Omental fat pad (tissue), 4 donors: Measurements from ENCODE around the gene KCNQ1. TPM values are rescaled to one million over a fixed set of nuclear protein-coding genes. Genes with fewer than 3 reads are reported as not detected.

Experiments used
- ATAC-seq: fragments of 150-250 bp; one replicate; pipeline ENCODE4 v1.9.1; 2016; ENCODE audit warnings: mild to moderate bottlenecking, moderate library complexity; ENCODE audit not compliant: low FRiP score
- DNase-seq: peaks from one replicate; pipeline ENCODE4 v3.0.0-alpha.2; 2019; ENCODE audit warnings: low spot score
- CTCF ChIP-seq, 3 donors: fragments of 450-650 bp; IDR thresholded peaks; one replicate each; pipeline ENCODE4 v1.5.1; 2016 to 2017; ENCODE audit warnings: antibody characterized with exemption in 3 of 3, mild to moderate bottlenecking in 3 of 3, moderate library complexity in 2 of 3
- total RNA-seq, 4 donors: library from RNA; depleted of rRNA; stranded (reverse); fragments of >200 nt; gene quantifications; one replicate each; pipeline ENCODE4 v1.1.0, GENCODE V29; 2016

Gene KCNQ1
- total RNA-seq, 4 donors from 2014 or later, result 4.5 to 5.9 (median 5.2) TPM

- ATAC-seq (no peak), DNase-seq (no peak)
- no peak for TF ChIP-seq CTCF (IDR thresholded peaks at IDR 0.05)
These were observed 356.1 kb downstream of the KCNQ1 start for GRCh38 chr11:2800655-2801531.

GRCh38 chr11:2801711-2802388, 357.0 kb downstream of the KCNQ1 start:
- DNase-seq (no peak), ATAC-seq (no peak)
- TF ChIP-seq CTCF (IDR thresholded peaks at IDR 0.05), result no peak

- TF ChIP-seq CTCF (IDR thresholded peaks at IDR 0.05), result no peak
- no peak for ATAC-seq
These were observed 357.8 kb downstream of the KCNQ1 start for GRCh38 chr11:2802389-2803185.

DNA sequence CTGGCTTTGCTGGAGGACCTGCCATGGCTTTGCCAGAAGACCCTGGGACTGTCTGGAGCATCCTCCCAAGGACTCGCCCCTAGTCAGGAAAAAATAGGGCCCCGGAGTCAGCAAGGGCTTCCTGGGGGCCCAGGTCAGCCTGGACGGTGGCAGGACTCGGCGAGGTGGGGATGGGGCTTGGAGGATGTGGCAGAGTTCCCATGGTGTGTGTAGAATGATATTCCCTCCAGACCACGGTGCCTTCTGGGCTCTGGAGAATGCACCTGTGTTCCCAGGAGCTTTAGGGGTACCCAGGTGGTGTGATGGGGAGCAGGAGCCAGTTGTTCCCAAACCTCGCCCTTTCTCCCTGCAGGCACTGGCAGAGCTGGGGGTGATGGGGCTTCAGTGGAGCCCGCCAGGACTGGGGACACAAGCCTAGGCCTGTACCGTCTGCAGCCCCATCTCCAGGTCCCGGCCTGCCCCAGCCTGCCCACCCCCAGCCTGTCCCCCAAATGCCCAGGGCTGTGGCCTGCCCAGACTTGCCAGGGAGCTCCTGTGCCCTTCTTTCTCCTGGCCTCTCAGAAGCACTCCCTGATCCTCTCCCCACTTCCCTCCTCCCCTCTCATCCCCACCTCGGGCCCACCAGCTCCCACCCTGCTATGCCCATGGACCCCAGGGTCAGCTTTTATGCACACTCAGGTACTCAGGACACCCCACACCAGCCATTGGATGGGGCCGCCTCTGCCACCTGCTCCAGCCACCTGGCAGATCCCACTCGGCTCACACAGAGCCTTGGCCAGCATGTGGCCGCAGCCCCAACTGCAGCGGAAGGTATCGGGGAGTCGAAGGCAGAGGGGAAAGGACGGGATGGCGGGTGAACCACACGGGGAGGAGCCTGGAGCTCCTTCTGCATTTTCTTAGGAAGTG, 358.6 kb downstream of the KCNQ1 start:
- no peak for DNase-seq
- TF ChIP-seq CTCF (IDR thresholded peaks at IDR 0.05), result no peak
- ATAC-seq, result no peak

More at GRCh38 chr11:2802389-2803185, 357.8 kb downstream of the KCNQ1 start:
- no peak for DNase-seq

- no peak for TF ChIP-seq CTCF (IDR thresholded peaks at IDR 0.05)
- DNase-seq, result no peak
- no peak for ATAC-seq
These were observed 359.4 kb downstream of the KCNQ1 start for GRCh38 chr11:2804189-2804588.
